Midbrain (tissue), 1 donor: ENCODE data around the gene DHRS2.

ENCODE experiments used
- DNase-seq: peaks from one replicate; lab custom pipeline; 2025; lab: John Stamatoyannopoulos, UW

Gene DHRS2

GRCh38 chr14:23612802-23613201, 23.4 kb upstream of the DHRS2 start:
- DNase-seq = no peak

GRCh38 chr14:23613242-23614070, 22.7 kb upstream of the DHRS2 start:
- no peak for DNase-seq

GRCh38 chr14:23614395-23614828, 21.8 kb upstream of the DHRS2 start:
- no peak for DNase-seq

GRCh38 chr14:23615856-23616255, 20.3 kb upstream of the DHRS2 start:
- DNase-seq = no peak

GRCh38 chr14:23617539-23617938, 18.6 kb upstream of the DHRS2 start:
- no peak for DNase-seq

GRCh38 chr14:23618415-23618988, 17.7 kb upstream of the DHRS2 start:
- DNase-seq = no peak

- DNase-seq = no peak
Measured at GRCh38 chr14:23620177-23620702, 15.9 kb upstream of the DHRS2 start.

- no peak for DNase-seq
Measured at GRCh38 chr14:23621204-23621931, 14.8 kb upstream of the DHRS2 start.

GRCh38 chr14:23621932-23622730, 14.0 kb upstream of the DHRS2 start:
- DNase-seq = no peak

GRCh38 chr14:23622990-23623389, 13.2 kb upstream of the DHRS2 start:
- DNase-seq = no peak

GRCh38 chr14:23623962-23624361, 12.2 kb upstream of the DHRS2 start:
- no peak for DNase-seq

- no peak for DNase-seq
Measured at GRCh38 chr14:23624830-23625404, 11.2 kb upstream of the DHRS2 start.

GRCh38 chr14:23626946-23627345, 9.2 kb upstream of the DHRS2 start:
- DNase-seq = no peak

GRCh38 chr14:23627961-23628360, 8.2 kb upstream of the DHRS2 start:
- DNase-seq = no peak

GRCh38 chr14:23629204-23629603, 7.0 kb upstream of the DHRS2 start:
- DNase-seq = no peak

- DNase-seq = no peak
Measured at GRCh38 chr14:23629832-23630396, 6.2 kb upstream of the DHRS2 start.

- no peak for DNase-seq
Measured at GRCh38 chr14:23630687-23631086, 5.5 kb upstream of the DHRS2 start.

GRCh38 chr14:23631234-23631633, 4.9 kb upstream of the DHRS2 start:
- DNase-seq = no peak

GRCh38 chr14:23631702-23632460, 4.3 kb upstream of the DHRS2 start:
- DNase-seq = peak; percentile 74

GRCh38 chr14:23632461-23633159, 3.6 kb upstream of the DHRS2 start:
- DNase-seq = no peak
